ENCODE results near the gene IQSEC1. TPM values are rescaled to one million over a fixed set of nuclear protein-coding genes. Genes with fewer than 3 reads are reported as not detected.

Gene IQSEC1
- total RNA-seq, 1 donor from 2014 or later = 211 TPM

- Mint-ChIP-seq H3K36me3 (ENCODE audit: unreplicated experiment) (no peaks in the 10 kb centered on the region), H3K27ac (ENCODE audit: unreplicated experiment) (peak overlapping the region; percentile 94), H3K4me3 (ENCODE audit: unreplicated experiment) (peak overlapping the region; percentile 59), H3K27me3 (ENCODE audit: unreplicated experiment) (peaks cover 6% of the 10 kb centered on the region), H3K9me3 (ENCODE audit: unreplicated experiment) (peaks cover 3% of the 10 kb centered on the region), H3K4me1 (ENCODE audit: low read depth, unreplicated experiment) (peaks cover 35% of the 10 kb centered on the region)
- DNase-seq = peak; percentile 62
- TF ChIP-seq CTCF (IDR thresholded peaks at IDR 0.05; ENCODE audit: partially characterized antibody, unreplicated experiment) = no peak
Observed at GRCh38 chr3:13095408-13095937, 22.2 kb upstream of the IQSEC1 start.

- no peak for DNase-seq
- peaks cover 2% of the 10 kb centered on the region for H3K9me3 Mint-ChIP-seq (ENCODE audit: unreplicated experiment)
- H3K4me1 Mint-ChIP-seq (ENCODE audit: low read depth, unreplicated experiment) = peaks cover 35% of the 10 kb centered on the region
- H3K27ac Mint-ChIP-seq (ENCODE audit: unreplicated experiment) = no peak overlapping the region
- no peaks in the 10 kb centered on the region for H3K36me3 Mint-ChIP-seq (ENCODE audit: unreplicated experiment)
- peaks cover 6% of the 10 kb centered on the region for H3K27me3 Mint-ChIP-seq (ENCODE audit: unreplicated experiment)
- H3K4me3 Mint-ChIP-seq (ENCODE audit: unreplicated experiment) = peak overlapping the region; percentile 4
- no peak for TF ChIP-seq CTCF (IDR thresholded peaks at IDR 0.05; ENCODE audit: partially characterized antibody, unreplicated experiment)
Observed at GRCh38 chr3:13093687-13094086, 20.5 kb upstream of the IQSEC1 start.

GRCh38 chr3:13092621-13093617 lies 19.7 kb upstream of the IQSEC1 start:
- no peak for DNase-seq
- H3K4me1 Mint-ChIP-seq (ENCODE audit: low read depth, unreplicated experiment) = peaks cover 38% of the 10 kb centered on the region
- peaks cover under 1% of the 10 kb centered on the region for H3K9me3 Mint-ChIP-seq (ENCODE audit: unreplicated experiment)
- H3K36me3 Mint-ChIP-seq (ENCODE audit: unreplicated experiment) = no peaks in the 10 kb centered on the region
- no peak overlapping the region for H3K27ac Mint-ChIP-seq (ENCODE audit: unreplicated experiment)
- TF ChIP-seq CTCF (IDR thresholded peaks at IDR 0.05; ENCODE audit: partially characterized antibody, unreplicated experiment) = no peak
- no peak overlapping the region for H3K4me3 Mint-ChIP-seq (ENCODE audit: unreplicated experiment)
- H3K27me3 Mint-ChIP-seq (ENCODE audit: unreplicated experiment) = peaks cover 8% of the 10 kb centered on the region

DNA sequence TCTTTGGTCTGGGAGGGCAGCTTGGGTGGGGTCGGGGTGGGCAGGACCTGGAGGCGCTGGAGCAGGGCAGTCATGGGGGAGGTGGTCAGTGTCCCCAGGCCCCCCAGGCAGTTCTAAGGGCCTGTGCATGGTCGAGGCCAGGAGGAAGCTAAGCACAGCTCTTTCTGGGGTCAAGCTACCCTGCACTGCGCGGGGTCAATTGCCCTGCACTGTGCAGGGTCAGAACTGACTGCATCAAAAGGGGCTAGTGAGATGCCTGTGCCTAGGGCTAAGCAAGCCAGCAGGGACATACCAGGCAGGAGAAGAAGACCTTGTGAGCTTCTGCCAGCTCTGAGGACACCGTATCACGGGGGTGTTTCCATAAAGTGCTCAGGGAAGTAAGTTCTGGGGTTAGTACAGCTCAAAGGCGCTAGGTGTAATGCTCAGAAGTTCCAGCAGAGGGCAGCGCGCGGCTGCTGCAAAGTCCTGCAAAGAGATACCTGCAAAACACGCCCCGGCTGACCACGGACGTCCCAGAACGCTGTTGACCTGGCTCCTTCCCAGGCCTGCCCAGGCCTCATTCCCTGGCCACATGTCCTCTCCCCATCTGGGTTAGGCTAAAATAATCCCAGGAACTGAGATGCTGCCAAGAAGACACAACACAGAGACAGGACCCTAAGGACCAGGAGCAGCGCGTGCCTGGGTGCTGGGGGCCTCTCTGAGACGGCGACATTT lies 18.8 kb upstream of the IQSEC1 start:
- H3K4me3 Mint-ChIP-seq (ENCODE audit: unreplicated experiment) = no peak overlapping the region
- H3K36me3 Mint-ChIP-seq (ENCODE audit: unreplicated experiment) = no peaks in the 10 kb centered on the region
- H3K9me3 Mint-ChIP-seq (ENCODE audit: unreplicated experiment) = peaks cover under 1% of the 10 kb centered on the region
- peak; percentile 99 for TF ChIP-seq CTCF (IDR thresholded peaks at IDR 0.05; ENCODE audit: partially characterized antibody, unreplicated experiment)
- peak; percentile 90 for DNase-seq
- no peak overlapping the region for H3K27ac Mint-ChIP-seq (ENCODE audit: unreplicated experiment)
- H3K4me1 Mint-ChIP-seq (ENCODE audit: low read depth, unreplicated experiment) = peaks cover 42% of the 10 kb centered on the region
- H3K27me3 Mint-ChIP-seq (ENCODE audit: unreplicated experiment) = peaks cover 8% of the 10 kb centered on the region

All from glutamatergic neuron (in vitro differentiated cells).